PC-9 (cell line): ENCODE data around the gene CENPB. TPM values are rescaled to one million over a fixed set of nuclear protein-coding genes. Genes with fewer than 3 reads are reported as not detected.

Experiments used
- BruUV-seq: library from RNA; stranded (reverse); fragments of 400-500 nt; replicated peaks from 2 replicates; lab custom pipeline; 2021; lab: Mats Ljungman, UMichigan
- CTCF ChIA-PET: fragments of 300-600 bp; sonication (Branson Sonifier 250); formaldehyde crosslinking; loops from one replicate; lab custom pipeline; 2022; ENCODE audit warnings: antibody characterized with exemption; lab: Charles Lee
- POLR2A ChIA-PET: fragments of 300-600 bp; sonication (Branson Sonifier 250); formaldehyde crosslinking; loops from one replicate; lab custom pipeline; 2022; ENCODE audit warnings: antibody characterized with exemption; ENCODE audit not compliant: unreplicated experiment; lab: Charles Lee
- DNase-seq, 2 experiments: peaks; one replicate each; pipeline versions ENCODE4 v3.0.0 to v3.0.0-alpha.2; 2015 to 2022; ENCODE audit warnings: mixed read lengths in 1 of 2
- H2AFZ ChIP-seq: fragments of 200-600 bp; sonication (generic); 2 replicates; pipeline ENCODE4 v1.8.1; 2017; ENCODE audit warnings: antibody characterized with exemption
- H3F3A ChIP-seq: fragments of 200-600 bp; sonication (generic); 2 replicates; pipeline ENCODE4 v1.8.1; 2017; ENCODE audit warnings: antibody characterized with exemption, mild to moderate bottlenecking, low read depth; ENCODE audit not compliant: insufficient read depth
- H3K27ac ChIP-seq: fragments of 200-600 bp; sonication (generic); 2 replicates; pipeline ENCODE4 v1.6.1; 2016; ENCODE audit warnings: mixed run types
- H3K27me3 ChIP-seq: fragments of 200-600 bp; sonication (generic); 2 replicates; pipeline ENCODE4 v1.6.1; 2016; ENCODE audit warnings: low read depth, mixed run types; ENCODE audit not compliant: insufficient read depth
- H3K36me3 ChIP-seq: fragments of 200-600 bp; sonication (generic); 2 replicates; pipeline ENCODE4 v1.6.1; 2016; ENCODE audit warnings: low read depth, mixed run types
- H3K4me1 ChIP-seq: fragments of 200-600 bp; sonication (generic); replicated peaks from 2 replicates; pipeline ENCODE4 v1.6.1; 2016; ENCODE audit warnings: mixed run types; ENCODE audit not compliant: insufficient read depth
- H3K4me2 ChIP-seq: fragments of 200-600 bp; sonication (generic); 2 replicates; pipeline ENCODE4 v1.6.1; 2017; ENCODE audit warnings: mixed run types
- H3K4me3 ChIP-seq: fragments of 200-600 bp; sonication (generic); 2 replicates; pipeline ENCODE4 v1.6.1; 2016; ENCODE audit warnings: mixed run types
- H3K79me2 ChIP-seq: fragments of 200-600 bp; sonication (generic); 2 replicates; pipeline ENCODE4 v1.6.1; 2017; ENCODE audit warnings: low read depth, mixed run types
- H3K9me2 ChIP-seq: fragments of 200-600 bp; sonication (generic); 2 replicates; pipeline ENCODE4 v1.8.1; 2017; ENCODE audit warnings: mild to moderate bottlenecking; ENCODE audit not compliant: insufficient read depth
- H3K9me3 ChIP-seq: fragments of 200-600 bp; sonication (generic); 2 replicates; pipeline ENCODE4 v1.8.1; 2016; ENCODE audit warnings: low read depth; ENCODE audit not compliant: insufficient read depth
- H4K20me1 ChIP-seq: fragments of 200-600 bp; sonication (generic); 2 replicates; pipeline ENCODE4 v1.8.1; 2017; ENCODE audit not compliant: insufficient read depth
- CTCF ChIP-seq: fragments of 200-600 bp; sonication (generic); conservative IDR thresholded peaks from 2 replicates; pipeline ENCODE4 v1.6.1; 2017; ENCODE audit warnings: mixed run types, antibody characterized with exemption, mild to moderate bottlenecking, moderate library complexity
- EZH2 ChIP-seq: fragments of 200-600 bp; sonication (generic); IDR thresholded peaks from 2 replicates; pipeline ENCODE4 v1.8.0; 2017; ENCODE audit warnings: antibody characterized with exemption, low read depth
- intact Hi-C: fragments of 100-400 bp; cut with micrococcal nuclease; formaldehyde crosslinking; loops from one replicate; pipeline ENCODE4 v1.10.0; 2022; ENCODE audit not compliant: unreplicated experiment
- total RNA-seq: library from RNA; stranded (reverse); gene quantifications from 2 replicates; pipeline ENCODE4 v1.2.3, GENCODE V29; 2021

Gene CENPB
- total RNA-seq, 1 experiment from 2014 or later, result 70.8 TPM

DNA sequence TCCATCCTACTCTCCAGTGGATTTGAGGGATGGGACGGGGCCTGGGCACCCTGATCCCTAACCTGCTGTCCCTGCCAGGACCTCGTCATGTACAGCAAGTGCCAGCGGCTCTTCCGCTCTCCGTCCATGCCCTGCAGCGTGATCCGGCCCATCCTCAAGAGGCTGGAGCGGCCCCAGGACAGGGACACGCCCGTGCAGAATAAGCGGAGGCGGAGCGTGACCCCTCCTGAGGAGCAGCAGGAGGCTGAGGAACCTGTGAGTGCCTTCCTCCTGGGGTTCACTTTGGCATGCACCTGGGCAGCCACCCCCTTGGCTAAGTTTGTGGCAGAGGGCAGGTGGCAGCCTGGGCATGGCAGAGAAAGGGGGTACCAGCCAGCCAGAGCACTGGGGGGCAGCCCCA lies 15.3 kb upstream of the CENPB start:
- no peaks in the 10 kb centered on the region for H4K20me1 ChIP-seq
- H3F3A ChIP-seq, result peaks cover 15% of the 10 kb centered on the region
- intact Hi-C loops, result no loop called here
- no TSS peak for BruUV-seq
- peaks cover 33% of the 10 kb centered on the region for H3K4me1 ChIP-seq
- CTCF ChIA-PET, result no interaction called here
- no peak overlapping the region for H3K4me3 ChIP-seq
- TF ChIP-seq CTCF (no peak), EZH2 (no peak)
- H3K4me2 ChIP-seq, result no peak overlapping the region
- no peaks in the 10 kb centered on the region for H3K9me3 ChIP-seq
- no peak overlapping the region for H2AFZ ChIP-seq
- H3K27me3 ChIP-seq, result no peaks in the 10 kb centered on the region
- POLR2A ChIA-PET, result no interaction called here
- H3K27ac ChIP-seq, result no peak overlapping the region
- H3K9me2 ChIP-seq, result no peaks in the 10 kb centered on the region
- DNase-seq, result no peak
- H3K79me2 ChIP-seq, result peaks cover 9% of the 10 kb centered on the region
- H3K36me3 ChIP-seq, result no peaks in the 10 kb centered on the region

DNA sequence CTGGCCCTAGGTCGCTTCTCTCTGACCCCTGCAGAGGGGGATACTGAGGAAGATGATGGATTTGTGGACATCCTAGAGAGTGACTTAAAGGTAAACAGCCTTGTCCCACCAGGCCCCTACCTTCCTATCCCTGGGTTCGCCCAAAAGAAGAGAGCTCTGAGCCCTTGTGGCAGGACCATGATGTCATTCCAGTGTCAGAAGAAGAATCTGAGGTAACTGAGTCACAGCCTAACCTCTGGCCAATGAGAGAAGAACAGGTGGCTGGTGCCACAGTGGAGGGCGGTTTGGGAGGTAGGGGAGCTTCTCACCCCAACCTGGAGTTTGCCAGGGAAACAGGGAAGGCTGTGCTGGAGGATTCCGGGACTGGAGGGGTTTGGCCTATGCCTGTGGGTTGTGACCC lies 14.8 kb upstream of the CENPB start:
- H3K27me3 ChIP-seq, result no peaks in the 10 kb centered on the region
- peaks cover 29% of the 10 kb centered on the region for H3K4me1 ChIP-seq
- no peak overlapping the region for H3K27ac ChIP-seq

DNA sequence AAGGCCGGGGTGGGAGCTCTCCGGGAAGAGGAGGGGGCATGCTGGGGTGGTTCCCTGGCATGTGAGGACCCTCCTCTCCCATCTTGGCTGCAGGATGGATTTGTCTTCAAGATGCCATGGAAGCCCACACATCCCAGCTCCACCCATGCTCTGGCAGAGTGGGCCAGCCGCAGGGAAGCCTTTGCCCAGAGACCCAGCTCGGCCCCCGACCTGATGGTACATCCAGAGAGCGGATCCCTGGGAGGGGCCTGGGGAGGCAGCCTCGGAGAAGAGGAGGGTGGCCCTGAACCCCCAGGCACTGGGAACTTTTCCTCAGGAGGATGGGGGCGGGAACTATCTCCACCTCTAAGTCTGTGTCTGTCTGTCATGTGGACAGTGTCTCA lies 14.3 kb upstream of the CENPB start:
- ChIA-PET POLR2A (no interaction called here), CTCF (no interaction called here)
- Histone ChIP-seq H3K36me3 (no peaks in the 10 kb centered on the region), H3K9me2 (no peaks in the 10 kb centered on the region), H3K79me2 (peaks cover 14% of the 10 kb centered on the region), H3K4me2 (no peak overlapping the region), H4K20me1 (no peaks in the 10 kb centered on the region), H3K27ac (no peak overlapping the region), H3K27me3 (no peaks in the 10 kb centered on the region), H3K4me1 (peaks cover 25% of the 10 kb centered on the region), H3K4me3 (no peak overlapping the region), H2AFZ (no peak overlapping the region), H3F3A (peaks cover 6% of the 10 kb centered on the region), H3K9me3 (no peaks in the 10 kb centered on the region)
- intact Hi-C loops, result no loop called here
- TF ChIP-seq CTCF (no peak), EZH2 (no peak)
- DNase-seq, result no peak
- BruUV-seq, result no TSS peak

More for the DNA sequence above, 14.8 kb upstream of the CENPB start:
- no peak overlapping the region for H3K4me2 ChIP-seq
- no peaks in the 10 kb centered on the region for H3K36me3 ChIP-seq
- H3K9me3 ChIP-seq, result no peaks in the 10 kb centered on the region
- no peak overlapping the region for H3K4me3 ChIP-seq
- CTCF ChIA-PET, result no interaction called here
- no TSS peak for BruUV-seq
- no peak overlapping the region for H2AFZ ChIP-seq
- no peaks in the 10 kb centered on the region for H4K20me1 ChIP-seq
- peaks cover 14% of the 10 kb centered on the region for H3K79me2 ChIP-seq
- TF ChIP-seq EZH2 (no peak), CTCF (no peak)
- intact Hi-C loops, result no loop called here
- DNase-seq, result no peak
- peaks cover 10% of the 10 kb centered on the region for H3F3A ChIP-seq
- POLR2A ChIA-PET, result no interaction called here
- H3K9me2 ChIP-seq, result no peaks in the 10 kb centered on the region
